Measurements from ENCODE around the gene CA10.

Gene CA10

GRCh38 chr17:52191491-52191890 lies 33.0 kb upstream of the CA10 start:
- Histone ChIP-seq H3K79me2 (no peaks in the 10 kb centered on the region), H3K27ac (no peak overlapping the region), H3K4me2 (ENCODE audit: low read length) (no peak overlapping the region), H3K4me1 (no peaks in the 10 kb centered on the region), H3K9me3 (ENCODE audit: control insufficient read depth, low read length) (no peaks in the 10 kb centered on the region), H2AFZ (no peak overlapping the region), H3K27me3 (ENCODE audit: control insufficient read depth, insufficient read depth, low read length) (no peaks in the 10 kb centered on the region), H3K4me3 (ENCODE audit: low read depth, low read length) (no peak overlapping the region), H3K36me3 (ENCODE audit: control insufficient read depth, insufficient read depth, low read length) (peaks cover 3% of the 10 kb centered on the region), H3K9ac (no peak overlapping the region)
- TF ChIP-seq CTCF (IDR thresholded peaks at IDR 0.05) = no peak

- no peak overlapping the region for H2AFZ ChIP-seq
- no peak overlapping the region for H3K4me3 ChIP-seq (ENCODE audit: low read depth, low read length)
- no peaks in the 10 kb centered on the region for H3K79me2 ChIP-seq
- no peak overlapping the region for H3K4me2 ChIP-seq (ENCODE audit: low read length)
- H3K4me1 ChIP-seq = no peaks in the 10 kb centered on the region
- TF ChIP-seq CTCF (IDR thresholded peaks at IDR 0.05) = no peak
- H3K36me3 ChIP-seq (ENCODE audit: control insufficient read depth, insufficient read depth, low read length) = no peaks in the 10 kb centered on the region
- H3K27me3 ChIP-seq (ENCODE audit: control insufficient read depth, insufficient read depth, low read length) = no peaks in the 10 kb centered on the region
- no peaks in the 10 kb centered on the region for H3K9me3 ChIP-seq (ENCODE audit: control insufficient read depth, low read length)
- no peak overlapping the region for H3K9ac ChIP-seq
- no peak overlapping the region for H3K27ac ChIP-seq
These were observed 23.3 kb upstream of the CA10 start for GRCh38 chr17:52181782-52182181.

DNA sequence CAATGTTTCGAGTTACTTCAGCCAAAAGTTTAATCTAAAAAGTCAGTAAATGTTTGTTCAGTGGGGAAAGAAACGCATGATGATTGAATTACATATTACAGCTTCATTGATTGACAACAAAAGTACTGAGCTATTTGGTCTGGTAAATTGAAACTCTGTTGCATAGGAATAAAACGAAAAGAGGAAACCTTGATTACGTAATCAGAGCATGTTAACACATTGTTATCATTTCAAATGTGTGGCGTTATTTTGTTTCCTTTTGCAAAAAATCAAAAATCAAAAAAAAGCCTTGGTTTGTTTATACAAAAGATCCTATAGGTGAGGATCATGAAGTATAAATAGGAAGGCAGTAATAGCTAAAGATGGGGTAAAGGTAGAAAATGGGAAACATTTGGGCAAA lies 19.5 kb upstream of the CA10 start:
- TF ChIP-seq CTCF (IDR thresholded peaks at IDR 0.05) = no peak
- Histone ChIP-seq H3K4me1 (no peaks in the 10 kb centered on the region), H3K4me3 (ENCODE audit: low read depth, low read length) (no peak overlapping the region), H3K27me3 (ENCODE audit: control insufficient read depth, insufficient read depth, low read length) (no peaks in the 10 kb centered on the region), H3K79me2 (no peaks in the 10 kb centered on the region), H2AFZ (no peak overlapping the region), H3K36me3 (ENCODE audit: control insufficient read depth, insufficient read depth, low read length) (no peaks in the 10 kb centered on the region), H3K9me3 (ENCODE audit: control insufficient read depth, low read length) (no peaks in the 10 kb centered on the region), H3K9ac (no peak overlapping the region), H3K27ac (no peak overlapping the region), H3K4me2 (ENCODE audit: low read length) (no peak overlapping the region)

DNA sequence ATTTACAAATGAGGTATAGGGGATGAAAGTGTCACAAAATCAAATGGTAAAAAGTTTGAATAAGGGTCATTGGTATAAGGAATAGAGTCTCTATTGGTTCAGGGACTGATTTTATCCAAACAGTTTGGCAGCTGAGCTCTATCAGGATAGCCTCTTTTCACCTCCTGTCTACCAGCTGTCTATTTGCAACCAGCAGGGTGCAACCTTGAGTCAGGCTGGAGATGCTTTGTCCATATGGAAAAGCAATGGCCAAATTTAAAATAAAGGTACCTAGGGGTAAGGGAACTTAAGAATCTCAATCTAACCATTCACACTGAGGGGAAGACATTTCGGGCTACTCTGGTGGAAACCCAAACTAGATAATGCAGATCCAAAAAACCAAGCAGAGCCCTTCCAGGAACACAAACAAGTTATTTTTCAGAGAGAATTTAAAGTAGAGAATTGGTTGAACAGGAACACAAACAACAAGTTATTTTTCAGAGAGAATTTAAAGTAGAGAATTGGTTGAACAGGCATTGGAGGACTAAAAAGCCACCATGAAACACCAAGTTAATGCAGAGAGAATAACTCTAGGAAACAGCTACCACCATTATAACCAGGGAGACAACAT lies 12.6 kb upstream of the CA10 start:
- Histone ChIP-seq H3K4me3 (ENCODE audit: low read depth, low read length) (no peak overlapping the region), H3K9ac (no peak overlapping the region), H3K9me3 (ENCODE audit: control insufficient read depth, low read length) (no peaks in the 10 kb centered on the region), H3K27me3 (ENCODE audit: control insufficient read depth, insufficient read depth, low read length) (no peaks in the 10 kb centered on the region), H3K36me3 (ENCODE audit: control insufficient read depth, insufficient read depth, low read length) (no peaks in the 10 kb centered on the region), H3K4me1 (no peaks in the 10 kb centered on the region), H3K27ac (no peak overlapping the region), H2AFZ (no peak overlapping the region), H3K79me2 (no peaks in the 10 kb centered on the region), H3K4me2 (ENCODE audit: low read length) (no peak overlapping the region)
- TF ChIP-seq CTCF (IDR thresholded peaks at IDR 0.05) = peak; percentile 54

DNA sequence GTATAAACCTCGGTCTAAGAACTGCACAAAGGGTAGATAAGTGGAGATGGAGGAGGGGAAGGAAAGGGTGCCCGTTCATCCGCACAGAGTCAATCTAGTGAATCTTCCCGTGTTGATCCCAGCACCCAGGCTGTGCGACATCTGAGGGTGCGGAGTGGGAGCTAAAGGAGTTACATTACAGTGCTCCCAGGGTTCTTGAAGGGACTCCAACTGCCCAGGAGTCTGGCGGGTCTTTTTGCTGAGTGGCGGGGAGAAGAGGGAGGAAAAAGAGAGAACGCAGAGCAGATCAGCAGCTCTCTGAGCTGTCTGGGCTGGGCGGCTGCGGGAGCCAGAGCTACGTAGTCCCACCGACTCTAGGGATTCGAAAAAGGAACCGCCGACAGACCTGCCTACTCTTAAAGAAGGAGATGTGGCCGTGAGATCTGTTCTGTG lies 1.6 kb upstream of the CA10 start:
- no peaks in the 10 kb centered on the region for H3K36me3 ChIP-seq (ENCODE audit: control insufficient read depth, insufficient read depth, low read length)
- H3K4me3 ChIP-seq (ENCODE audit: low read depth, low read length) = no peak overlapping the region
- peak overlapping the region; percentile 72 for H2AFZ ChIP-seq
- H3K79me2 ChIP-seq = no peaks in the 10 kb centered on the region
- no peak overlapping the region for H3K9ac ChIP-seq
- no peak overlapping the region for H3K4me2 ChIP-seq (ENCODE audit: low read length)
- no peak overlapping the region for H3K27ac ChIP-seq
- no peaks in the 10 kb centered on the region for H3K27me3 ChIP-seq (ENCODE audit: control insufficient read depth, insufficient read depth, low read length)
- H3K9me3 ChIP-seq (ENCODE audit: control insufficient read depth, low read length) = no peaks in the 10 kb centered on the region
- H3K4me1 ChIP-seq = no peaks in the 10 kb centered on the region
- no peak for TF ChIP-seq CTCF (IDR thresholded peaks at IDR 0.05)

Data from parathyroid adenoma (tissue), 2 donors.